Ishikawa (cell line): ENCODE results near the gene ABHD2.

ENCODE experiments used
- EGR1 ChIP-seq: IDR thresholded peaks from 2 replicates; pipeline ENCODE4 v1.6.1; 2012
- EP300 ChIP-seq: IDR thresholded peaks from 2 replicates; pipeline ENCODE4 v1.6.1; 2012; ENCODE audit warnings: borderline replicate concordance
- MAX ChIP-seq: IDR thresholded peaks from 2 replicates; pipeline ENCODE4 v1.6.1; 2012
- NFIC ChIP-seq: IDR thresholded peaks from 2 replicates; pipeline ENCODE4 v1.6.1; 2012
- RAD21 ChIP-seq: IDR thresholded peaks from 2 replicates; pipeline ENCODE4 v1.6.1; 2012; ENCODE audit warnings: low read depth
- REST ChIP-seq: IDR thresholded peaks from 2 replicates; pipeline ENCODE4 v1.6.1; 2012; ENCODE audit warnings: low read depth, mild to moderate bottlenecking
- TAF1 ChIP-seq: IDR thresholded peaks from 2 replicates; pipeline ENCODE4 v1.6.1; 2012; ENCODE audit warnings: low read depth, mild to moderate bottlenecking

DNA sequence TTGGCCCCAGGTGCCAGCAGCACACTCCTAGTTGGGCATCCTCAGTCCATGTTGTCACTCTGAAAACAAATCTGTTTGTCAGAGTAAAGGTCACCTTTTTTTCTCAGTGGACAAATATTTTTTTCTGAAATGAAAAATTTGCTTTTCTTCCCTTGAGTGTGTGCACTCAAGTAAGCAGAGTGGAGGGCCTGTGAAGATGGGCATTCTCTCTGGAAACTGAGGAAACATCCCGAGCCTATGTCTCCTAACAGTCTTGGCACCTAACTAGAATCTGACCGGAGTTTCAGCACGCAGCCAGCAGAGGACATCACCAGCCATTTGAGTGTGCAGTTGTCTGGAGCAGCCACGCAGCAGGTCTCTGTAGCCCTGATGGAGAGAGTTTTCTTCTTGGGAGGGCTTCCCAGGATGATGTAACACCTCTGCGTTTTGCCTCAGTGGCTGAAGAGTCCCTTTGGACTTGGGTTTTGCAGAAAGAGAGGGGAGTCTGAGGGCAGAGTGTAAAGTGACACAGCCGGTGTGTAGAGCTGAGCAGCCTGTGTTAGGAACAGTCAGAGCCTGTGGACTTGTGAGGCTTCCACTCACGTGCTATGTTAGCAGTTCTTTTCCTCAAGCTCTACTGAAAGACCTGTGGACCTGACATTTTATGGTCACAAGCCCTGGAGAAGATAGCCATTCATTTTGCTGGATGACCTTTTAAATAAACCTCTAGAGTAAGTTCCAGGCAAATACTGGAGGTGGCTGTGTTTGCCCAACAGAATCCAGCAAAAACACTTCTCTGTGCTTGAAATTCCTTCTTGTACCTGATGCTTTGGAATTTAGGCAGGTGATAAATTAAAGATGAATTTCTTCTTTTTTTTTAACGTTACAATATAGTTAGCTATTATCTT is 51.6 kb downstream of the ABHD2 start:
- TF ChIP-seq RAD21 (no peak; the same call in 1 of the 2 replicates), REST (no peak), NFIC (no peak), EGR1 (no peak), MAX (no peak), TAF1 (no peak), EP300 (no peak)
